ENCODE data around the gene POLR3E.

POLR3E gene

DNA sequence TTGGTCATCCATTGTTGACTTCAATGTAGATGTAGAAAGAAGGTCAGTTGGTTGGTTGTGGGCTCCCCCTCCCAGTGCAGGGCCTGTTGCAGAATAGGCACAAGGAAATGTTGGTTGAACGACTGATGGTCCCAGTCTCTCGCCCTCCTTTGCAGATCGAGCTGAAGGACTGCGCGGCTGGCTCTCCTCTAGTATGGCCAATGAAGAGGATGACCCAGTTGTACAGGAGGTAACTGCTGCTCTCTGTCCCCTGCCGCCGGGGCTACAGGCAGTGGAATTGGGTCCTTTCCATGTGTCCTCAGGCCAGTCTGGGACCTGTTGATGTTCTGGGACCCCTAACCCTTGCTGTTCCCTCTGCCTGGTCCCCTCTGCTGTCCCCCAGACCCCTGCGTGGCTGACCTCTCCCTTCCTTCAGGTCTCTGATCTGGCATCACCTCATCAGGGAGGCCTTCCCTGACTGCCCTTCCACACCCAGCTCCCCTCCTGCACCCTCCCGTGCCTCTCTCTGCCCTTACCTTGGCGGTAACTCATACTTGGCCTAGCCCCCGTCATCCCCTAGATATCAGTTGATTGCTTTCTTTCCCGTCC lies 5.7 kb downstream of the POLR3E start:
- Histone ChIP-seq H3K79me2 (ENCODE audit: insufficient read depth, low read length) (peaks cover 92% of the 10 kb centered on the region), H3K4me3 (ENCODE audit: low read depth in 1 of 2, low read length in 2 of 2) (no peak overlapping the region), H3K27me3 (ENCODE audit: insufficient read depth, low read length, poor library complexity) (no peaks in the 10 kb centered on the region), H2AFZ (ENCODE audit: low read depth, low read length) (no peak overlapping the region), H3K9me3 (ENCODE audit: insufficient read depth, low read length, severe bottlenecking) (no peaks in the 10 kb centered on the region), H3K9ac (ENCODE audit: low read depth, low read length) (no peak overlapping the region), H3K27ac (ENCODE audit: low read length) (no peak overlapping the region), H4K20me1 (ENCODE audit: insufficient read depth, low read length) (peaks cover 84% of the 10 kb centered on the region), H3K4me2 (ENCODE audit: insufficient read depth, low read length) (no peak overlapping the region), H3K4me1 (ENCODE audit: insufficient read depth, low read length) (peaks cover 20% of the 10 kb centered on the region), H3K36me3 (ENCODE audit: insufficient read depth, low read length) (peaks cover 72% of the 10 kb centered on the region)
- DNase-seq (no peak), ATAC-seq (ENCODE audit: insufficient read depth, low read depth) (no peak)
- TF ChIP-seq, protein P1, sequence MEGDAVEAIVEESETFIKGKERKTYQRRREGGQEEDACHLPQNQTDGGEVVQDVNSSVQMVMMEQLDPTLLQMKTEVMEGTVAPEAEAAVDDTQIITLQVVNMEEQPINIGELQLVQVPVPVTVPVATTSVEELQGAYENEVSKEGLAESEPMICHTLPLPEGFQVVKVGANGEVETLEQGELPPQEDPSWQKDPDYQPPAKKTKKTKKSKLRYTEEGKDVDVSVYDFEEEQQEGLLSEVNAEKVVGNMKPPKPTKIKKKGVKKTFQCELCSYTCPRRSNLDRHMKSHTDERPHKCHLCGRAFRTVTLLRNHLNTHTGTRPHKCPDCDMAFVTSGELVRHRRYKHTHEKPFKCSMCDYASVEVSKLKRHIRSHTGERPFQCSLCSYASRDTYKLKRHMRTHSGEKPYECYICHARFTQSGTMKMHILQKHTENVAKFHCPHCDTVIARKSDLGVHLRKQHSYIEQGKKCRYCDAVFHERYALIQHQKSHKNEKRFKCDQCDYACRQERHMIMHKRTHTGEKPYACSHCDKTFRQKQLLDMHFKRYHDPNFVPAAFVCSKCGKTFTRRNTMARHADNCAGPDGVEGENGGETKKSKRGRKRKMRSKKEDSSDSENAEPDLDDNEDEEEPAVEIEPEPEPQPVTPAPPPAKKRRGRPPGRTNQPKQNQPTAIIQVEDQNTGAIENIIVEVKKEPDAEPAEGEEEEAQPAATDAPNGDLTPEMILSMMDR (IDR thresholded peaks at IDR 0.05; ENCODE audit: borderline replicate concordance, extremely low read depth, low read length, poor library complexity, severe bottlenecking) = no peak

DNA sequence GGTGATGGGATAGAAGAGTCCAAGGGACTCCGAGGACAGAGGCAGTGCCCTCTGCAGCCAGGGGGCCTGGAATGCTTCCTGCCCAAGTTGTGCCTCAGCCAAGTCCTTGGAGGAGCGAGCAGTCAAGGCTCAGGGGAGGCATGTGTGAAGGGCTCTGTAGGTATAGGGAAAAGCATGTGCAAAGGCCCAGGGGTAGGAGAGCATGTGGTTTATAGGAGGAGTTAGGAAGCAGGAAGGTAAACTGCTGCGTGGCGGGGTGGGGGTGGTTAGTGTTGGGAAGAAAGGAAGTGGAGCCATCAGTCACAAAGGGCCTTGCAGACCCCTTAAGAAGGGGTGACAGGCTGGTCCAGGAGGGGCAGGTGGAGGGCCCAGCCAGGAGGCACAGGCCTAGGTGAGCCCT lies 7.2 kb downstream of the POLR3E start:
- Histone ChIP-seq H3K36me3 (ENCODE audit: insufficient read depth, low read length) (peaks cover 82% of the 10 kb centered on the region), H3K79me2 (ENCODE audit: insufficient read depth, low read length) (peaks cover 81% of the 10 kb centered on the region), H3K9ac (ENCODE audit: low read depth, low read length) (no peak overlapping the region)

DNA sequence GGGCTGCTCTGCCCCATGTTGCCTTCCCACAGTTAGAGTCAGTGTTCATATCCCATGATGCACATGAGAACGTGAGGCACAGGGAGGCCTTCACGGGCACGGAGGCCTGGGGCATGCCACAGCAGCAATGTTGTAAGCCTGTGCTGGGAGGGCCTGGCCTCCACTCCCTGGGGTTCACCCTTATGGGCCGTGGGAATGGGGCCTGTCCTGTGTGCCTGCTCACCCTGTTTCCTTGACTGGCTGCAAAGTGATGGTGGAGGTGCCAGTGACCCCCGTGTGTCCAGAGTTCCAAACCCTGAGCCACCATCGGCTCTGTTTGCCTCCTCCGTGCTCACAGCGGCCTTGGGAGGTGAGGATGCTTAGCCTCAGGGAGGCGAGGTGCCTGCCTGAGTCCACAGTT lies 9.6 kb downstream of the POLR3E start:
- no peak for TF ChIP-seq EZH2 (IDR thresholded peaks at IDR 0.05; ENCODE audit: borderline replicate concordance, low read depth, low read length, severe bottlenecking)
- TF ChIP-seq, protein P1 (IDR thresholded peaks at IDR 0.05; ENCODE audit: borderline replicate concordance, extremely low read depth, low read length, poor library complexity, severe bottlenecking) = no peak
- Histone ChIP-seq H3K4me3 (ENCODE audit: low read depth in 1 of 2, low read length in 2 of 2) (no peak overlapping the region), H2AFZ (ENCODE audit: low read depth, low read length) (no peak overlapping the region), H3K79me2 (ENCODE audit: insufficient read depth, low read length) (peaks cover 57% of the 10 kb centered on the region), H3K9ac (ENCODE audit: low read depth, low read length) (no peak overlapping the region), H3K27ac (ENCODE audit: low read length) (no peak overlapping the region), H3K4me2 (ENCODE audit: insufficient read depth, low read length) (no peak overlapping the region), H3K27me3 (ENCODE audit: insufficient read depth, low read length, poor library complexity) (no peaks in the 10 kb centered on the region), H4K20me1 (ENCODE audit: insufficient read depth, low read length) (peaks cover 66% of the 10 kb centered on the region), H3K9me3 (ENCODE audit: insufficient read depth, low read length, severe bottlenecking) (no peaks in the 10 kb centered on the region), H3K4me1 (ENCODE audit: insufficient read depth, low read length) (no peaks in the 10 kb centered on the region), H3K36me3 (ENCODE audit: insufficient read depth, low read length) (peaks cover 87% of the 10 kb centered on the region)
- DNase-seq (no peak), ATAC-seq (ENCODE audit: insufficient read depth, low read depth) (no peak)

More for the DNA sequence above, 7.2 kb downstream of the POLR3E start:
- Histone ChIP-seq H3K4me2 (ENCODE audit: insufficient read depth, low read length) (no peak overlapping the region), H3K4me1 (ENCODE audit: insufficient read depth, low read length) (peaks cover 9% of the 10 kb centered on the region), H3K9me3 (ENCODE audit: insufficient read depth, low read length, severe bottlenecking) (no peaks in the 10 kb centered on the region), H3K4me3 (ENCODE audit: low read depth in 1 of 2, low read length in 2 of 2) (no peak overlapping the region), H3K27me3 (ENCODE audit: insufficient read depth, low read length, poor library complexity) (no peaks in the 10 kb centered on the region), H3K27ac (ENCODE audit: low read length) (no peak overlapping the region), H4K20me1 (ENCODE audit: insufficient read depth, low read length) (peaks cover 86% of the 10 kb centered on the region), H2AFZ (ENCODE audit: low read depth, low read length) (no peak overlapping the region)
- no peak for DNase-seq
- TF ChIP-seq, protein P1 (IDR thresholded peaks at IDR 0.05; ENCODE audit: borderline replicate concordance, extremely low read depth, low read length, poor library complexity, severe bottlenecking) = no peak
- no peak for ATAC-seq (ENCODE audit: insufficient read depth, low read depth)

DNA sequence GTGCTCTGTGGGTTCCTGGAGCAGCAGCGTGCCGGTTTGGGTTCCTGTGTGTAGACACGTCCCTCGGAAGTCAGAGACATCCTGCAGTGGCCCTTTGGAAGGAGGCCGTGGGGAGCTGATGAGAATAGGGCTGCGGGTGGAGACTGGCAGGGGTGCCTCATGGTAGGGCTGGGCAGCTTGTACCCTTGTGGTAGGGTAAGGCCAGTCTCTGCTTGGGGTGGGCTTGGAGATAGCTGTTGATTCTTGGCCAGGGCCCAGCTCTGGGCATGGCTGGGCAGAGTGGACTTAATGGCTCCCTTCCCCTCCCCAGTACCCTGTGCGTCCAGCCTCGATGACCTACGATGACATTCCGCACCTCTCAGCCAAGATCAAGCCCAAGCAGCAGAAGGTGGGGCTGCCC lies 10.6 kb downstream of the POLR3E start:
- H3K79me2 ChIP-seq (ENCODE audit: insufficient read depth, low read length) = peaks cover 46% of the 10 kb centered on the region
- H3K4me1 ChIP-seq (ENCODE audit: insufficient read depth, low read length) = no peaks in the 10 kb centered on the region
- H3K36me3 ChIP-seq (ENCODE audit: insufficient read depth, low read length) = peaks cover 87% of the 10 kb centered on the region
- H3K9ac ChIP-seq (ENCODE audit: low read depth, low read length) = no peak overlapping the region
- no peaks in the 10 kb centered on the region for H3K9me3 ChIP-seq (ENCODE audit: insufficient read depth, low read length, severe bottlenecking)
- H3K27ac ChIP-seq (ENCODE audit: low read length) = no peak overlapping the region
- ATAC-seq (ENCODE audit: insufficient read depth, low read depth) (no peak), DNase-seq (no peak)
- TF ChIP-seq, protein P1 (IDR thresholded peaks at IDR 0.05; ENCODE audit: borderline replicate concordance, extremely low read depth, low read length, poor library complexity, severe bottlenecking) = no peak
- no peak for TF ChIP-seq EZH2 (IDR thresholded peaks at IDR 0.05; ENCODE audit: borderline replicate concordance, low read depth, low read length, severe bottlenecking)
- no peaks in the 10 kb centered on the region for H3K27me3 ChIP-seq (ENCODE audit: insufficient read depth, low read length, poor library complexity)
- H4K20me1 ChIP-seq (ENCODE audit: insufficient read depth, low read length) = peaks cover 56% of the 10 kb centered on the region
- H3K4me2 ChIP-seq (ENCODE audit: insufficient read depth, low read length) = no peak overlapping the region
- H3K4me3 ChIP-seq (ENCODE audit: low read depth in 1 of 2, low read length in 2 of 2) = no peak overlapping the region
- no peak overlapping the region for H2AFZ ChIP-seq (ENCODE audit: low read depth, low read length)

All from DND-41 (cell line).